Activated CD8-positive, alpha-beta T cell treated with anti-CD3 and anti-CD28 coated beads, Interleukin-2, amount 10 ng/mL, durations not matched to agents 7 days and 5 days (primary cell): Measurements from ENCODE around the gene ELP2. TPM values are rescaled to one million over a fixed set of nuclear protein-coding genes. Genes with fewer than 3 reads are reported as not detected.

ENCODE experiments used
- ATAC-seq: fragments of 150-1000 bp; cut with Tn5 transposase; one replicate; pipeline ENCODE4 v1.10.0; 2021; ENCODE audit warnings: moderate library complexity
- CTCF ChIA-PET: fragments of 350-600 bp; sonication (Branson Sonifier 250); formaldehyde crosslinking; loops from one replicate; lab custom pipeline; 2021; ENCODE audit warnings: antibody characterized with exemption; lab: Charles Lee
- POLR2A ChIA-PET: fragments of 350-600 bp; sonication (Branson Sonifier 250); formaldehyde crosslinking; loops from one replicate; lab custom pipeline; 2021; ENCODE audit warnings: antibody characterized with exemption; lab: Charles Lee
- DNase-seq: peaks from one replicate; pipeline ENCODE4 v3.0.0-alpha.2; 2020
- H3K27ac Mint-ChIP-seq: one replicate; pipeline ENCODE4 v1.8.0; 2021; ENCODE audit warnings: mild to moderate bottlenecking, mixed read lengths
- H3K27me3 Mint-ChIP-seq: one replicate; pipeline ENCODE4 v1.8.0; 2021; ENCODE audit warnings: low read depth, mixed read lengths
- H3K36me3 Mint-ChIP-seq: one replicate; pipeline ENCODE4 v1.8.0; 2021; ENCODE audit warnings: low read depth, mixed read lengths
- H3K4me1 Mint-ChIP-seq: one replicate; pipeline ENCODE4 v1.8.0; 2021; ENCODE audit warnings: low read depth, mixed read lengths
- H3K4me3 Mint-ChIP-seq: one replicate; pipeline ENCODE4 v1.8.0; 2021; ENCODE audit warnings: mild to moderate bottlenecking, mixed read lengths
- H3K9me3 Mint-ChIP-seq: one replicate; pipeline ENCODE4 v1.8.0; 2022; ENCODE audit warnings: mixed read lengths; ENCODE audit not compliant: insufficient read depth
- total RNA-seq, 2 experiments: library from RNA; stranded (reverse); gene quantifications; one replicate each; pipeline ENCODE4 v1.2.3, GENCODE V29; 2021

ELP2 gene
- total RNA-seq, 2 experiments from 2014 or later = 57.6 to 60.1 TPM

DNA sequence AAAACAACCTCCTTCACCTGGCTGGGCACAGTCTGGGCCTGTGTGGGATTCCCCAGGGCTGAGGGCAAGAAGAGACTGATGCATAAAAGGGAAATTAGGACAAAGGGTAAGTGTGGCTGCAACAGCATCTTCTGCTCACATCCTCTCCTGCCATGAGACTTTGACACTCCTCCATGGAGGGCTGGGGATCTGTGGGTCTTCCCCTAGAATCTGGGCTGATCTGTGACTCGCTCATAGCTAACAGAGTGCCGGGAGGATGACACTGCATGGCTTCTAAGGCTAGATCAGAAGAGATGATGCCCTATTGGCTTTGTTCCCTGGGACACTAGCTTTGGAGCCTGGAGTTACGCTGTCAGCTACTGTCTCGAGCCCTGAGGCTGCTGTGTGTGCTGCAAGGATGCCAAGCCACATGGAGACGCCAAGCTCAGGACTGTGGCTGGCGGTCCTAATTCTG, 81.9 kb downstream of the ELP2 start:
- POLR2A ChIA-PET = no interaction called here
- H3K9me3 Mint-ChIP-seq = no peaks in the 10 kb centered on the region
- peaks cover 13% of the 10 kb centered on the region for H3K27me3 Mint-ChIP-seq
- H3K36me3 Mint-ChIP-seq = no peaks in the 10 kb centered on the region
- H3K4me3 Mint-ChIP-seq = no peak overlapping the region
- no peak overlapping the region for H3K27ac Mint-ChIP-seq
- CTCF ChIA-PET = no interaction called here
- ATAC-seq = no peak
- H3K4me1 Mint-ChIP-seq = no peaks in the 10 kb centered on the region
- DNase-seq = no peak

DNA sequence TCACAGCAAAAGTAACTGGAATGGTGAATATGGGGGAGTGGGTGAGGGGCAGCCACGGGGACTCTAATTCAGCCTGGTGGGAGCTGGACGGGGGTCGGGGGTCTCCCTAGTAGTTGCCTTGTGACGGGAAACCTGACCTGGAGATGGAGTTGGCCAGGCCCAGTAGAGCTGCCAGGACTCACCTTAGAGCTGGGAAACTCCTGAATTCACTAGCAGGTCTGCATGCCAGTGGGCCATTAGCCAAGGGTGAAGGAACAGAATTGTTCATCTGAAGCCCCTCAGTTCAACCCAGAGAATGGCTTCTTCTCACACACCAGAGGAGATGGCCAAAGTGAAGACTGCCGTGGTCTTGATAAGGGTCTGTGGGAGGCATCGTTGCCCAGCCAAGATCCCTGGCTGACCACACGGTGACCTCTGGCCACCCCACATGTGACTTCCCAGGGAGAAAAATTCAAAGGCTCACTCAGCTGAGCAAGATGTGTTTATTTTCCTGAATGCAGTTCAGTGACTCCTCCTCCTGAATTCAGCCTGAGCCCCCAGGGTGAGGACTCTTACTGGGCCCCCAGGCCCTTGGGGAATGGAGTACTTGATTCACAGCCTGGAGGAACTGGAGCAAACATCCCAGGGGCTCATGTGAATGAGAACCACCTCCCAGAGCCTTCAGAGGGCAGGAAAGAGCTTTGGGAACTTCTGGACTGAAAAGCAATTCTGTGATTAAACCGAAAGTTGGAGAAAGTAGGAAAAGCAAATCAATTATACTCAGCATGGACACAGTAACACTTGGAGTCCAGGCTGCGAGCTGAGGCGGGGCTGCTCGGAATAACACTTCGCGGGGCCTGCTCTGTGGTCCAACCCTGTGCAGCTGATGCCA, 82.8 kb downstream of the ELP2 start:
- peaks cover 15% of the 10 kb centered on the region for H3K27me3 Mint-ChIP-seq
- ATAC-seq (no peak), DNase-seq (no peak)
- H3K36me3 Mint-ChIP-seq = no peaks in the 10 kb centered on the region
- CTCF ChIA-PET = no interaction called here
- no peaks in the 10 kb centered on the region for H3K4me1 Mint-ChIP-seq
- H3K9me3 Mint-ChIP-seq = no peaks in the 10 kb centered on the region
- H3K4me3 Mint-ChIP-seq = no peak overlapping the region
- POLR2A ChIA-PET = no interaction called here
- no peak overlapping the region for H3K27ac Mint-ChIP-seq

GRCh38 chr18:36214811-36215210, 85.1 kb downstream of the ELP2 start:
- Mint-ChIP-seq H3K4me3 (no peak overlapping the region), H3K4me1 (no peaks in the 10 kb centered on the region), H3K9me3 (no peaks in the 10 kb centered on the region), H3K36me3 (no peaks in the 10 kb centered on the region), H3K27ac (no peak overlapping the region), H3K27me3 (peaks cover 6% of the 10 kb centered on the region)
- ATAC-seq (no peak), DNase-seq (no peak)
- ChIA-PET POLR2A (no interaction called here), CTCF (no interaction called here)

GRCh38 chr18:36215577-36215976, 85.9 kb downstream of the ELP2 start:
- ATAC-seq (no peak), DNase-seq (no peak)
- Mint-ChIP-seq H3K9me3 (no peaks in the 10 kb centered on the region), H3K27ac (no peak overlapping the region), H3K27me3 (peaks cover 6% of the 10 kb centered on the region), H3K4me3 (no peak overlapping the region), H3K36me3 (no peaks in the 10 kb centered on the region), H3K4me1 (no peaks in the 10 kb centered on the region)
- ChIA-PET POLR2A (no interaction called here), CTCF (no interaction called here)

DNA sequence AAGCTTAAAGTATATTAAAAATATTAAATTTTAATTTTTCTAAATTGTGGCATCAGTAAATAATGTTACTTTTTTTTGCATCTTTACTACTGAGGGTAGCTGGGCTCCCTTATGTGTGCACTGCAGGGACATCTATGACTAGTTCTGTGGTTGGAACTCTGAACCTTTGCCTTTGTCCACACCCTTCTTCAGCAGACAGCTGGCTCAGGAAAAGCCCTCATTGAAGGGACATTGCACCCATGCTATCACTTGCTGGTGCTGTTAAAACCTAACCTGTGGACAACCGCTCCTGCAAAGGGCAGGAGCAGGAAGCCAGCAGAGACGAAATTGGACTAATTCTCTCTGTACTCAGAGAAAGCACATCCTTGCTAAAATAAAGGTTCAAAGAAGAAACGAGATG, 87.6 kb downstream of the ELP2 start:
- ATAC-seq (no peak), DNase-seq (no peak)
- Mint-ChIP-seq H3K36me3 (no peaks in the 10 kb centered on the region), H3K27ac (no peak overlapping the region), H3K9me3 (no peaks in the 10 kb centered on the region), H3K4me3 (no peak overlapping the region), H3K4me1 (no peaks in the 10 kb centered on the region), H3K27me3 (peaks cover 6% of the 10 kb centered on the region)
- CTCF ChIA-PET = interaction anchor here (1.5 kb wide), 1 partner anchor 200 kb away, joined by 3 read pairs; no protein-coding TSS in a partner anchor
- POLR2A ChIA-PET = no interaction called here

GRCh38 chr18:36229188-36229587, 99.5 kb downstream of the ELP2 start:
- ChIA-PET POLR2A (no interaction called here), CTCF (no interaction called here)
- Mint-ChIP-seq H3K9me3 (peaks cover 20% of the 10 kb centered on the region), H3K36me3 (no peaks in the 10 kb centered on the region), H3K4me1 (no peaks in the 10 kb centered on the region), H3K4me3 (no peak overlapping the region), H3K27me3 (peaks cover 4% of the 10 kb centered on the region), H3K27ac (no peak overlapping the region)
- DNase-seq (no peak), ATAC-seq (no peak)

Other genes with a start within 250 kb of the ELP2 start
- 10 to 100 TPM; 26.8 to 28.2 TPM for gene RPRD1A, start 62.3 kb upstream of the ELP2 start, total RNA-seq
- gene SLC39A6, start 559 bp upstream of the ELP2 start, total RNA-seq = 10 to 100 TPM; 19.4 to 19.7 TPM
- gene MOCOS, start 57.6 kb downstream of the ELP2 start, total RNA-seq = under 1 TPM; 0.21 to 0.47 TPM
- gene FHOD3, start 167.8 kb downstream of the ELP2 start, total RNA-seq = not detected